Left ventricle myocardium inferior (tissue), 1 donor: ENCODE results near the gene MEST. TPM values are rescaled to one million over a fixed set of nuclear protein-coding genes. Genes with fewer than 3 reads are reported as not detected.
"Not testable (repeated sequence)": the region's sequence is repeated elsewhere in the genome, so short reads cannot be mapped to it uniquely, and the experiment has no call there.

Source experiments
- DNase-seq: peaks from one replicate; pipeline ENCODE4 v3.0.0-alpha.2; 2020
- H3K27ac ChIP-seq: fragments of 200-600 bp; replicated peaks from 2 replicates; pipeline ENCODE4 v1.8.0; 2021
- H3K27me3 ChIP-seq: fragments of 200-600 bp; 2 replicates; pipeline ENCODE4 v1.8.0; 2021; ENCODE audit warnings: low read depth
- H3K36me3 ChIP-seq: fragments of 200-600 bp; 2 replicates; pipeline ENCODE4 v1.8.0; 2021
- H3K4me1 ChIP-seq: fragments of 200-600 bp; 2 replicates; pipeline ENCODE4 v1.8.0; 2021
- H3K4me3 ChIP-seq: fragments of 200-600 bp; 2 replicates; pipeline ENCODE4 v1.8.0; 2021; ENCODE audit warnings: mild to moderate bottlenecking, moderate library complexity
- H3K9me3 ChIP-seq: fragments of 200-600 bp; replicated peaks from 2 replicates; pipeline ENCODE4 v1.8.0; 2021
- intact Hi-C: fragments of 100-400 bp; cut with micrococcal nuclease; formaldehyde crosslinking; loops from one replicate; pipeline ENCODE4 v1.11.0; 2022
- long read RNA-seq: library from polyadenylated mRNA; unstranded; transcript quantifications from one replicate; pipeline ENCODE4 v2.0.0, GENCODE V29; 2021
- total RNA-seq: library from RNA; stranded (reverse); fragmentation: NEBNext Ultra II Directional; extraction: Animal tissue kit (Norgen Biotek cat#: 25700); gene quantifications from one replicate; pipeline ENCODE4 v1.2.1, GENCODE V29; 2021
- TF ChIP-seq, protein P1 (sequence below): fragments of 200-600 bp; IDR thresholded peaks from 2 replicates; pipeline ENCODE4 v1.8.0; 2021; ENCODE audit warnings: antibody characterized with exemption, mild to moderate bottlenecking, borderline replicate concordance
- donor health status: DM: no; HTN: yes; CAD: no; lungs with severe emphysema.

MEST gene, protein sequence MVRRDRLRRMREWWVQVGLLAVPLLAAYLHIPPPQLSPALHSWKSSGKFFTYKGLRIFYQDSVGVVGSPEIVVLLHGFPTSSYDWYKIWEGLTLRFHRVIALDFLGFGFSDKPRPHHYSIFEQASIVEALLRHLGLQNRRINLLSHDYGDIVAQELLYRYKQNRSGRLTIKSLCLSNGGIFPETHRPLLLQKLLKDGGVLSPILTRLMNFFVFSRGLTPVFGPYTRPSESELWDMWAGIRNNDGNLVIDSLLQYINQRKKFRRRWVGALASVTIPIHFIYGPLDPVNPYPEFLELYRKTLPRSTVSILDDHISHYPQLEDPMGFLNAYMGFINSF
- 4.9 TPM for total RNA-seq
- long read RNA-seq, transcript MEST-201 (12 exons, 2,505 nt) = major isoform, 6 of 7 reads
- long read RNA-seq, partial matches to known transcripts = 1 of 7 reads
- long read RNA-seq, other reads (novel, unspliced or antisense) = 0 of 7 reads

DNA sequence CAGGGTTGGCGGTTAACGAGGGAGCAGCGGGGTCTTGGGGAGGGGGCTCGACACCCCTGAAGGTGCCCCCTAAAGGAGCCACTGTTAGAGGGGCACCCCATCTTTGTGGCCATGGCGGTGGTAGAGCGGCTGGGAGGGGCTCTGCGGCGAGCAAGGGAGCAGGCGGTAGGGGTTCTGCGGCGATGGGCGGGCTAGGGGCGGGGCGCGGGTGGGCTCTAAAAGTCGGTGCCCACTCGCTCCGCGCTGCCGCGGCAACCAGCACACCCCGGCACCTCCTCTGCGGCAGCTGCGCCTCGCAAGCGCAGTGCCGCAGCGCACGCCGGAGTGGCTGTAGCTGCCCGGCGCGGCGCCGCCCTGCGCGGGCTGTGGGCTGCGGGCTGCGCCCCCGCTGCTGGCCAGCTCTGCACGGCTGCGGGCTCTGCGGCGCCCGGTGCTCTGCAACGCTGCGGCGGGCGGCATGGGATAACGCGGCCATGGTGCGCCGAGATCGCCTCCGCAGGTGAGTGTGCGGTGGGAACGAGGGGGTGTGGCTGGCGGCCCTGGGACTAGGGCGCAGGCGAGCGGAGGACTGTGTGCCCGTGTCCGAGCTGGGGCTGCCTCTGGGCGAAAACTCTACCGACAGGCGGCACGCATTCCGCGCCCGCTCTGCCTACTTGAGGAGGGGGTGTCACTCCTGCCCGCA is at the start of gene MEST:
Gene MEST, plus strand, starts transcription at position 245 of the 682 bp plus-strand sequence. Its CDS starts 229 bp downstream, at position 474.
- H3K9me3 ChIP-seq = no peaks in the 10 kb centered on the region
- H3K4me1 ChIP-seq = peaks cover 33% of the 10 kb centered on the region
- DNase-seq = no peak
- no peaks in the 10 kb centered on the region for H3K36me3 ChIP-seq
- peaks cover 39% of the 10 kb centered on the region for H3K27me3 ChIP-seq
- TF ChIP-seq, protein P1, sequence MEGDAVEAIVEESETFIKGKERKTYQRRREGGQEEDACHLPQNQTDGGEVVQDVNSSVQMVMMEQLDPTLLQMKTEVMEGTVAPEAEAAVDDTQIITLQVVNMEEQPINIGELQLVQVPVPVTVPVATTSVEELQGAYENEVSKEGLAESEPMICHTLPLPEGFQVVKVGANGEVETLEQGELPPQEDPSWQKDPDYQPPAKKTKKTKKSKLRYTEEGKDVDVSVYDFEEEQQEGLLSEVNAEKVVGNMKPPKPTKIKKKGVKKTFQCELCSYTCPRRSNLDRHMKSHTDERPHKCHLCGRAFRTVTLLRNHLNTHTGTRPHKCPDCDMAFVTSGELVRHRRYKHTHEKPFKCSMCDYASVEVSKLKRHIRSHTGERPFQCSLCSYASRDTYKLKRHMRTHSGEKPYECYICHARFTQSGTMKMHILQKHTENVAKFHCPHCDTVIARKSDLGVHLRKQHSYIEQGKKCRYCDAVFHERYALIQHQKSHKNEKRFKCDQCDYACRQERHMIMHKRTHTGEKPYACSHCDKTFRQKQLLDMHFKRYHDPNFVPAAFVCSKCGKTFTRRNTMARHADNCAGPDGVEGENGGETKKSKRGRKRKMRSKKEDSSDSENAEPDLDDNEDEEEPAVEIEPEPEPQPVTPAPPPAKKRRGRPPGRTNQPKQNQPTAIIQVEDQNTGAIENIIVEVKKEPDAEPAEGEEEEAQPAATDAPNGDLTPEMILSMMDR = no peak
- intact Hi-C loops = no loop called here
- no peak within 1 kb of the TSS for H3K27ac ChIP-seq
- H3K4me3 ChIP-seq = peak within 1 kb of the TSS; percentile 63

DNA sequence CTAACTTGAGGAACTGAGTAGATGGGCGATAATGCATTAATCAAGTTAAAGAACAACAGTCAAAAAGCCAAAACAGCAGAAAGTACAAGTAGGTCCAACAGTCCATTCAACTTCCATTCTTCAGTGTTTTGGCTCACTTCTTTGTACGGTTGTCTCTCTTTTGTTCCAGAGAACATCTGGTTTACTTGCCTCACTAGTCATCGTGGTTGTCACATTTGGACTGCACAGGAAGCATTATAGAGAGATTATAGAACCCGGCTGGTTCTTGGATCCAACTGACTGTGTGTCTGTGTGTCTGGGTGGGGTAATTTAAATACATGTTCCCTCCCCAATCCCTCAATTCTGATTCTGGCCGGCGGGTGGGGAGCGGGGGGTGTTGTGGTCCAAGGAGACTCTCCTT is 49.3 kb upstream of the MEST start:
- DNase-seq = no peak
- TF ChIP-seq, protein P1 = no peak
- no peaks in the 10 kb centered on the region for H3K27me3 ChIP-seq
- no peaks in the 10 kb centered on the region for H3K36me3 ChIP-seq
- H3K9me3 ChIP-seq = peaks cover 2% of the 10 kb centered on the region
- intact Hi-C loops = no loop called here
- H3K27ac ChIP-seq = no peak overlapping the region
- no peak overlapping the region for H3K4me3 ChIP-seq
- H3K4me1 ChIP-seq = peaks cover 19% of the 10 kb centered on the region

DNA sequence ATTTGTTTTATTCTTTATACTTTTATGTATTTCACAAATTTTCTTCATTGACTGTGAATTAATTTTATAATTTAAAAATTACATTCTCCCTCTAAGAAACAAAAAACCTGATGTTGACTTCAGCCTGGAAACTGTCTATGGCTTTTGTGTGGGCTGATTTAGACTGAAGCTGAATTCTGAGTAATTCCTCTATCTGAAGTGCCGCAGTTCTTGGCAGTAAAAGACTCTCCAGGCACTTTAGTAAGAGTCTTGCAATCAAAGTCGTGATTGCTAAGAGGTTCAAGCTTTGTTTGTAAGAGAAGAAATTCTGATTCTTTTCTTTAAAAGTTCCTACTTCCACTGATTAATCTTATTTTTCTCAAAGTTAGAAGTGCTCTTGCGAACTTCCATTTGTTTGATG is 47.7 kb upstream of the MEST start:
- Histone ChIP-seq H3K27ac (no peak overlapping the region), H3K36me3 (no peaks in the 10 kb centered on the region), H3K27me3 (no peaks in the 10 kb centered on the region), H3K4me1 (peaks cover 19% of the 10 kb centered on the region), H3K4me3 (no peak overlapping the region), H3K9me3 (peaks cover 15% of the 10 kb centered on the region)
- intact Hi-C loops = no loop called here
- TF ChIP-seq, protein P1 = no peak
- DNase-seq = no peak

DNA sequence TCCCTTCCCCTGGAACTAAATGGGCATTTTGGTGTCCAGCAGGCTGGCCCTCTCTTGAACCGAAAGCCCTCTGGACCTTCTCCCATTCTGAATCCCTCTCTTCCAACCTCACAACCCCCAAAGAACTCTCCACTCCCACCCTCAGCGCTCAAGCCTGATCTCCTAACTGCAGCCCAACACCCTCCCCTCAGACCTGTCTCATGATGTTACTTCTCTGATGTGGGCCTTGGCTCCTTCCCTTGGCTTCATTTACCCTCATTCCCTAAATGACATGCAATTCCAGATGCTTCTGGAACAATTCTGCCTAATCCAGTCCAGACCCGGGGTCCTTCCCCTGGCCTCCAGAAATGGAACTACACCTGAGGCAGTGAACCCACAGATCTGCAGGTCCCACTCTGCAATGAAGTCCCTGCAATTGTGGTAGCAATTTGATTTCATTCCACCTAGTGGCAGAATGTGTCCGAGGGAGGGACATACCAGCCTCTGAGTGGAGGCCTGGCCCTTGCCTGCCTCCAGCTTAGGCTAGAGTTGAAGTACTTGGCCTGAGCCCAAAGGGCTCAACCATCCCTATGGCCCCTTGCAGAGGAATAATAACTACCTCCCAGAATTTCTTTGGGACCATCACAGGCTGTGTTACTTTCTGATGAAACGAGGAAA is 47.0 kb upstream of the MEST start:
- intact Hi-C loops = no loop called here
- no peak for DNase-seq
- peaks cover 15% of the 10 kb centered on the region for H3K9me3 ChIP-seq
- H3K27me3 ChIP-seq = no peaks in the 10 kb centered on the region
- no peak overlapping the region for H3K4me3 ChIP-seq
- TF ChIP-seq, protein P1 = no peak
- peaks cover 18% of the 10 kb centered on the region for H3K4me1 ChIP-seq
- no peak overlapping the region for H3K27ac ChIP-seq
- no peaks in the 10 kb centered on the region for H3K36me3 ChIP-seq

DNA sequence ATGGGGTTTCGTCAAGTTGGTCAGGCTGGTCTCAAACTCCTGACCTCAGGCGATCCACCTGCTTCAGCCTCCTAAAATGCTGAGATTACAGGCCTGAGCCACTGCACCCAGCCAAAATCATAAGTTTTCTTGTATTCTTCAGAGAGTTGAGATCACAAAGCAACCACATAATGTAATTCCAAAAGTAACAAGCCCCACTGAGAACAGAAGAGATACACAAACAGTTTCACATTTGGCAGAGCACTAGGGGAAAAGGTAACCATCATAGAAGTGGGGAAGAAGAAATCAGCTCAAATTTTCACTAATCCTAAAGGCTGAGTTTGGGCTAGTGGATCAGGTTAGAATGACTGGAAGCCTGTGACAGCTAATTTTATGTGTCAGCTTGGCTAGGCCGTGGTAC is 45.6 kb upstream of the MEST start:
- no peak overlapping the region for H3K4me3 ChIP-seq

DNA sequence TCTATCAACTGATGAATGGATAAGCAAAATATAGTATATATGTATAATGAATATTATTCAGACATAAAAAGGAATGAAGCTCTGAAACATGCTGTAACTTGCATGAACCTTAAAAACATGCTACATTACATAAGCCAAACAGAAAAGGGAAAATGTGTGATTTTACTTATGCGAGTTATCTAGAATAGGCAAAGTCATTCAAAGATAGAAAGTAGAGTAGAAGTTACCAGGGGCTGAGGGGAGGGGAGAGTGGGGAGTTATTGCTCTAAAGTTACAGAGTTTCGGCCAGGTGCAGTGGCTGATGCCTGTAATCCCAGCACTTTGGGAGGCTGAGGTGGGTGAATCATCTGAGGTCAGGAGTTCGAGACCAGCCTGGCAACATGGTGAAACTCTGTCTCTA is 40.5 kb upstream of the MEST start:
- H3K9me3 ChIP-seq = peaks cover 15% of the 10 kb centered on the region
- H3K4me1 ChIP-seq, H3K36me3 ChIP-seq, H3K27me3 ChIP-seq, intact Hi-C loops, H3K27ac ChIP-seq, DNase-seq, H3K4me3 ChIP-seq: not testable (repeated sequence)

More for the DNA sequence above, 45.6 kb upstream of the MEST start:
- DNase-seq = no peak
- intact Hi-C loops = no loop called here
- Histone ChIP-seq H3K27me3 (no peaks in the 10 kb centered on the region), H3K36me3 (no peaks in the 10 kb centered on the region), H3K9me3 (peaks cover 15% of the 10 kb centered on the region), H3K4me1 (peaks cover 8% of the 10 kb centered on the region), H3K27ac (no peak overlapping the region)
- TF ChIP-seq, protein P1 = no peak
